Measurements from ENCODE around the gene STXBP6.

DNA sequence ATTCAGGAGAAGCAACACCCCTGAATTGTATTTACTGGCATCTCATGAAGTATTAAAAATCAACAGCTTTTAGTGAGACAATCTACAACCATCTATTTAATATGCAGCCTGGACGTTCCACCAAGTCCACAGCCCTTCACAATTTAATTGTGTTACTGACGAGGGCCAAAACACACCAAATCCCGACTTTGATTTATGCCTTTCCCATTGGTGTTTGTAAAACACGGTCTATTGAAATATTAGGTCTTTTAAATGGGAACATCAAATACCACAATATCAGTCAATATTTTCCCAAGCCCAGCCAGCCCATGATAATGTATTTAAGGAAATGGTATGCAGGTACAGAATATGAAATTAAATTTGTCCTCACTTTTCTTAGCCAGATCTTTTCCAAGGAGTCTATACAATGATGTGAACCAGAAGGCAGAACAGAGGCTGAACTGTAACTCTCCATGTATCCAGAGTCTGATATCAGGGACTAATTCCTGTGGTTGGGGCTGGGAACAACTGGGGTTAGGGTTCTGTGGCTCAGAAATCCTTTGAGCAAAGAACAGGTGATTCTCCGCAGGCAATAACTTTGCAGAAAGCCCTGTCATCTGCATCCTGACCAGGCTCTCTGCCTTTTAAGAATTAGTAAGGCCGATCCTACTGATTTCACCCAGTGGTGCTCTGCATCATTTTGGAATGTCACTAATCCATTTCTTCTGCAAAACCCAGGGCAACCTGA, 236.7 kb downstream of the STXBP6 start:
- no peak for TF ChIP-seq POLR2AphosphoS5 (IDR thresholded peaks at IDR 0.05; ENCODE audit: borderline replicate concordance, low read depth, low read length)
- peak; percentile 66 for TF ChIP-seq EZH2 (IDR thresholded peaks at IDR 0.05)
- TF ChIP-seq FOXP2 (optimal IDR thresholded peaks at IDR 0.05; ENCODE audit: control extremely low read depth, extremely low read length, insufficient read depth), result no peak
